Measurements from ENCODE around the gene COX18.

The COX18 gene

GRCh38 chr4:73098016-73098415 lies 28.5 kb upstream of the COX18 start:
- no peak for TF ChIP-seq CTCF (conservative IDR thresholded peaks at IDR 0.05; ENCODE audit: low read depth)
- no peak overlapping the region for H3K27ac ChIP-seq
- ChIA-PET POLR2A (ENCODE audit: low non-redundant PET) (no interaction called here), CTCF (interaction anchor here (0.7 kb wide), 1 partner anchor 12 kb away, joined by 3 read pairs; no protein-coding TSS in a partner anchor)
- DNase-seq (ENCODE audit: low spot score): no peak

GRCh38 chr4:73092868-73093267 lies 23.4 kb upstream of the COX18 start:
- H3K27ac ChIP-seq: no peak overlapping the region
- POLR2A ChIA-PET (ENCODE audit: low non-redundant PET): no interaction called here
- DNase-seq (ENCODE audit: low spot score): no peak
- CTCF ChIA-PET: interaction anchor here (0.6 kb wide), 1 partner anchor 63 kb away, joined by 4 read pairs; no protein-coding TSS in a partner anchor
- TF ChIP-seq CTCF (conservative IDR thresholded peaks at IDR 0.05; ENCODE audit: low read depth): no peak

GRCh38 chr4:73090738-73091137 lies 21.2 kb upstream of the COX18 start:
- CTCF ChIA-PET: interaction anchor here (0.6 to 0.7 kb wide), 2 partner anchors 27 to 563 kb away, joined by 5 read pairs; no protein-coding TSS in a partner anchor

GRCh38 chr4:73087871-73088270 lies 18.4 kb upstream of the COX18 start:
- CTCF ChIA-PET: interaction anchor here (0.7 to 0.8 kb wide), 2 partner anchors 9 to 282 kb away, joined by 3 to 5 read pairs; no protein-coding TSS in a partner anchor

More at GRCh38 chr4:73090738-73091137, 21.2 kb upstream of the COX18 start:
- no peak for TF ChIP-seq CTCF (conservative IDR thresholded peaks at IDR 0.05; ENCODE audit: low read depth)
- no peak overlapping the region for H3K27ac ChIP-seq
- POLR2A ChIA-PET (ENCODE audit: low non-redundant PET): no interaction called here
- DNase-seq (ENCODE audit: low spot score): no peak

GRCh38 chr4:73086095-73086868 lies 16.8 kb upstream of the COX18 start:
- POLR2A ChIA-PET (ENCODE audit: low non-redundant PET): no interaction called here
- H3K27ac ChIP-seq: no peak overlapping the region
- CTCF ChIA-PET: interaction anchor here (0.5 kb wide), 1 partner anchor 12 kb away, joined by 3 read pairs; no protein-coding TSS in a partner anchor
- no peak for DNase-seq (ENCODE audit: low spot score)
- TF ChIP-seq CTCF (conservative IDR thresholded peaks at IDR 0.05; ENCODE audit: low read depth): no peak

More at GRCh38 chr4:73087871-73088270, 18.4 kb upstream of the COX18 start:
- no peak overlapping the region for H3K27ac ChIP-seq
- TF ChIP-seq CTCF (conservative IDR thresholded peaks at IDR 0.05; ENCODE audit: low read depth): no peak
- no peak for DNase-seq (ENCODE audit: low spot score)
- POLR2A ChIA-PET (ENCODE audit: low non-redundant PET): no interaction called here

- no peak for TF ChIP-seq CTCF (conservative IDR thresholded peaks at IDR 0.05; ENCODE audit: low read depth)
- DNase-seq (ENCODE audit: low spot score): no peak
- H3K27ac ChIP-seq: no peak overlapping the region
- ChIA-PET CTCF (no interaction called here), POLR2A (ENCODE audit: low non-redundant PET) (no interaction called here)
Measured at GRCh38 chr4:73080789-73081188, 11.3 kb upstream of the COX18 start.
